Measurements from ENCODE around the gene EN1. TPM values are rescaled to one million over a fixed set of nuclear protein-coding genes. Genes with fewer than 3 reads are reported as not detected.

EN1 gene
- total RNA-seq, 4 donors from 2014 or later, result not detected

DNA sequence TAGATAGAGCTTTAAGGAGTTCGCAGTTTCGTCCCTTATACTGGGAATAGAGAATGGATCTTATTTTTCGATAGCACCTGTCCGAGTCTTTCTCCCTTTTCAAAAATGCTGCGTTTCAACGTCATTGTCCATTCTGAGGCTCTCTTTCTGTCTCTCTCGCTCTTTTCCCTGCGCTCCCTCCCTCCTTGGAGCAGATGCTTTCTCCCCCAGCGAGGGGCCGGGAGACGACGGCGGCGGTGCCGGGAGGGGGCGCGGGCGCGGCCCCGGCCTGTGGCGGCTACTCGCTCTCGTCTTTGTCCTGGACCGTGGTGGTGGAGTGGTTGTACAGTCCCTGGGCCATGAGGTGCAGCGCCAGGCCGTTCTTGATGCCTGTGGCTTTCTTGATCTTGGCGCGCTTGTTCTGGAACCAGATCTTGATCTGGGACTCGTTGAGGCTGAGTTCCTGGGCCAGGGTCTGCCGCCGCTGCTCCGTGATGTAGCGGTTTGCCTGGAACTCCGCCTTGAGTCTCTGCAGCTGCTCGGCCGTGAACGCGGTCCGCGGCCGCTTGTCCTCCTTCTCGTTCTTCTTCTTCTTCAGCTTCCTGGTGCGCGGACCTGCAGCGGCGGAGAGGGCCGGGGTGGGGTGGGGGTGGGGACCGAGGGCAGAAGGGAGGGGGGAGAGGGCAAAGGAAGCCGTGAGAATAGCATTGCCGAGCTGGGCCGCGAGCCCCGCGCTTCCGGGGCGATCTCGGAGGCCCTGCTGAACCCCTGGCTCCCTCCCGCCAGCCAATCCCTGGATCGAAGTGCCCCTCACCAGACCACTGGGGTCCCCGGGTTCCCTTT, 4.6 kb downstream of the EN1 start:
- no peaks in the 10 kb centered on the region for H3K9me3 ChIP-seq
- H3K4me1 ChIP-seq, result peaks cover 0 to 27% of the 10 kb centered on the region in 2 donors
- peak overlapping the region in 1 of 2 donors; percentile 11 for H3K4me3 ChIP-seq
- H3K36me3 ChIP-seq, result no peaks in the 10 kb centered on the region
- no peak for DNase-seq
- H3K27ac ChIP-seq, result no peak overlapping the region
- H3K27me3 ChIP-seq, result peaks cover 4 to 65% of the 10 kb centered on the region in 2 donors
- intact Hi-C loops (cut with DNase I; ENCODE audit: low total_unique reads), result no loop called here
- TF ChIP-seq POLR2A (IDR thresholded peaks at IDR 0.05), result no peak
- TF ChIP-seq, protein P1, sequence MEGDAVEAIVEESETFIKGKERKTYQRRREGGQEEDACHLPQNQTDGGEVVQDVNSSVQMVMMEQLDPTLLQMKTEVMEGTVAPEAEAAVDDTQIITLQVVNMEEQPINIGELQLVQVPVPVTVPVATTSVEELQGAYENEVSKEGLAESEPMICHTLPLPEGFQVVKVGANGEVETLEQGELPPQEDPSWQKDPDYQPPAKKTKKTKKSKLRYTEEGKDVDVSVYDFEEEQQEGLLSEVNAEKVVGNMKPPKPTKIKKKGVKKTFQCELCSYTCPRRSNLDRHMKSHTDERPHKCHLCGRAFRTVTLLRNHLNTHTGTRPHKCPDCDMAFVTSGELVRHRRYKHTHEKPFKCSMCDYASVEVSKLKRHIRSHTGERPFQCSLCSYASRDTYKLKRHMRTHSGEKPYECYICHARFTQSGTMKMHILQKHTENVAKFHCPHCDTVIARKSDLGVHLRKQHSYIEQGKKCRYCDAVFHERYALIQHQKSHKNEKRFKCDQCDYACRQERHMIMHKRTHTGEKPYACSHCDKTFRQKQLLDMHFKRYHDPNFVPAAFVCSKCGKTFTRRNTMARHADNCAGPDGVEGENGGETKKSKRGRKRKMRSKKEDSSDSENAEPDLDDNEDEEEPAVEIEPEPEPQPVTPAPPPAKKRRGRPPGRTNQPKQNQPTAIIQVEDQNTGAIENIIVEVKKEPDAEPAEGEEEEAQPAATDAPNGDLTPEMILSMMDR (IDR thresholded peaks at IDR 0.05), result no peak

DNA sequence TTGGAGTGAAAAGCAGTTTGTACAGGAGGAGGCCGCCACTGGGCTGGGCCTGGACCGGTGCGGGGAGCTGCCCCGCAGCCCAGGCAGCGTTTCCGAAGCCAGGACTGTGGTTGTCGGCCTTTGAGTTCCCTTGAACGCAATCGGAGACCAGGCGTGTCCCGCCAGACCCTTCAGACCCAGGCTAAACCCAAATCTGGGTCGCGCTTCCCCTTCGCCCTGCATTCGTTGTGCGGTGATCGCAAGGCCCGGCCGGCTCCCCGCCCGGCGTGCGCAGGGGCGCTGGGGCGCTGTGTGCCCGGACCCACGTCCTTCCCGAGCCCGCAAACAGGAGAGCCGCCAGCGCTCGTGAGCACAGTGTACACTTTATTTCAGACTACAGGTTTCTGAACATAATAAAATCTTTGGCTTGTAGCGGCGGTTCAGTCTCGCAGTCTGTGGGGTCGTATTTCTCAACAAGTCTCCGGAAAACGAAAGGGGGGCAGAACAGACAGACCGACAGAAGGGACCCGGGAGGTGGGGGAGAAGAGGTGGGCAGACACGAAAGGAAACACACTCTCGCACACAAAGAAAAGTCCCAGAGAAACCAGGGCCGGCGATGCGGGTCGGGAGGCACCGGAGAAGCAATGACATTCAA, 5.5 kb downstream of the EN1 start:
- Histone ChIP-seq H3K27ac (no peak overlapping the region), H3K4me1 (peaks cover 0 to 18% of the 10 kb centered on the region in 2 donors), H3K4me3 (peak overlapping the region in 1 of 2 donors; percentile 11), H3K36me3 (no peaks in the 10 kb centered on the region), H3K27me3 (peaks cover 4 to 64% of the 10 kb centered on the region in 2 donors), H3K9me3 (no peaks in the 10 kb centered on the region)
- no peak for TF ChIP-seq POLR2A (IDR thresholded peaks at IDR 0.05)
- TF ChIP-seq, protein P1 (IDR thresholded peaks at IDR 0.05), result no peak
- intact Hi-C loops (cut with DNase I; ENCODE audit: low total_unique reads), result no loop called here
- no peak for DNase-seq

DNA sequence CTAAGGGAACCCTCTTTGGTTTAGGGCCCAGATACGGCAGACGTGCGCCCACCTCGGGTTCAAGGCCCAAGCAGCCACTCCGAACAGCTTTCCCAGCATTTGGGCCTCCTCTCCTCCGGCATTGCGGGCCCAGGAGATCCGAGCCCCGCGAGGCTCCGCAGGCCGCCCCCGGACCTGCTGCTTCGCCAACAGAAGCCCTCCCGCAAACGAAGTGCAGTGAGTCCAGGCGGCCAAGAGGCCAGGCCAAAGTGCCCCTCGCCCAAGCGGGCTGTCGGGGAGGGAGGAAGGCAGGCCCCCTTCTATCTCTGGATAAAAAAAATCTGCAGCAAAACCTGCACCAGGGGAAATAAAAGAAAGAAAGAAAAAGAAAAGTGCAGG, 6.0 kb downstream of the EN1 start:
- peaks cover 4 to 69% of the 10 kb centered on the region in 2 donors for H3K27me3 ChIP-seq
- H3K27ac ChIP-seq, result no peak overlapping the region
- DNase-seq, result no peak
- no peaks in the 10 kb centered on the region for H3K36me3 ChIP-seq
- peaks cover 0 to 13% of the 10 kb centered on the region in 2 donors for H3K4me1 ChIP-seq
- no peak for TF ChIP-seq POLR2A (IDR thresholded peaks at IDR 0.05)
- TF ChIP-seq, protein P1 (IDR thresholded peaks at IDR 0.05), result no peak
- intact Hi-C loops (cut with DNase I; ENCODE audit: low total_unique reads), result no loop called here
- H3K9me3 ChIP-seq, result no peaks in the 10 kb centered on the region
- no peak overlapping the region for H3K4me3 ChIP-seq

DNA sequence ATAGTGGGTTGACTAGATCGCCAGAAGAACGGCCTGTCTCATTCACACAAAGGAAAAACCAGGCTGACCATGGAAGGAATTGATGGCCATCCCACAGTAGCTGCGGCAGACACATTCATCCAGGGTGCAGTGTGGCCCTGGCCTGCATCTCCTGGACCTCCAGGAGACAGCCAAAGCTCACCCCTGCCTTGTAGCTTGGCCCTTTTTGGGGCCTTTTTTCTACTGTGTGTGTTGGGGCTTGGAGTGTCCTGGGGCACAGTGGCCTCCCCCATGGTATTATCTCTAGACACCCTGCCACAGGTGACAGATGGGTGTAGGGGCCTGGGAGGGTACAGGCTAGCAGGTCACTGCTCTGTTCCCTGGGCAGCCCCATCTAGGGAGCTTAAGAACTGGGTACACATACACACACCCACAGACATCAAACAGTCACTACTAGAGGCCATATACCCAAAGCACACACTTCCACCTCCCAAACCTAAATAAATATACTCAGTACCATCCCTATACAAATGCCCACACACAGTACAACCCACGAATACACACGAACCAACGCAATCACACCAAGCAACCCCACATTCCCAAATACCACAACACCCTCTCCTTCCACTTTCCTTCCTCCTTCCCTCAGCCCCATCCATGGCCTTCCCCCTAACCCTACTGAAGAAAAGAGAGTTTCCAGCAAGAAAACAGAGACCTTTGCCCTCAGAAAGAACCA, 8.6 kb downstream of the EN1 start:
- Histone ChIP-seq H3K9me3 (no peaks in the 10 kb centered on the region), H3K36me3 (no peaks in the 10 kb centered on the region), H3K4me1 (peaks cover 0 to 20% of the 10 kb centered on the region in 2 donors), H3K4me3 (no peak overlapping the region), H3K27me3 (peaks cover 0 to 66% of the 10 kb centered on the region in 2 donors), H3K27ac (no peak overlapping the region)
- no peak for DNase-seq
- intact Hi-C loops (cut with DNase I; ENCODE audit: low total_unique reads), result no loop called here
- TF ChIP-seq, protein P1 (IDR thresholded peaks at IDR 0.05), result no peak
- no peak for TF ChIP-seq POLR2A (IDR thresholded peaks at IDR 0.05)
